Panc1 (cell line): ENCODE measurements around the gene ZDHHC20. TPM values are rescaled to one million over a fixed set of nuclear protein-coding genes. Genes with fewer than 3 reads are reported as not detected.

Experiments used
- ATAC-seq: fragments of 200-7000 bp; cut with Tn5 transposase; 2 replicates; pipeline ENCODE4 v1.9.1; 2020; ENCODE audit warnings: mild to moderate bottlenecking, moderate library complexity
- BruUV-seq: library from RNA; stranded (reverse); fragments of 400-500 nt; replicated peaks from 2 replicates; lab custom pipeline; 2021; lab: Mats Ljungman, UMichigan
- CTCF ChIA-PET: fragments of 300-600 bp; sonication (Branson Sonifier 250); formaldehyde crosslinking; loops from one replicate; lab custom pipeline; 2022; ENCODE audit warnings: antibody characterized with exemption; lab: Charles Lee
- POLR2A ChIA-PET: fragments of 300-600 bp; sonication (Branson Sonifier 250); formaldehyde crosslinking; loops from one replicate; lab custom pipeline; 2022; ENCODE audit warnings: antibody characterized with exemption; lab: Charles Lee
- DNase-seq: peaks from one replicate; pipeline ENCODE4 v3.0.0-alpha.2; 2010; ENCODE audit warnings: low read depth, low spot score
- H3K27ac ChIP-seq: 2 replicates; pipeline ENCODE4 v1.5.1; 2011; ENCODE audit warnings: mild to moderate bottlenecking, low read length, inconsistent platforms
- H3K27me3 ChIP-seq: fragments of 200-500 bp; sonication (Bioruptor generic); 2 replicates; pipeline ENCODE4 v1.6.0; 2014; ENCODE audit warnings: low read length, inconsistent platforms; ENCODE audit not compliant: control insufficient read depth, insufficient read depth
- H3K36me3 ChIP-seq: fragments of 200-500 bp; sonication (Bioruptor generic); 2 replicates; pipeline ENCODE4 v1.5.1; 2014; ENCODE audit warnings: inconsistent platforms, mild to moderate bottlenecking, low read length, moderate library complexity; ENCODE audit not compliant: control insufficient read depth, insufficient read depth
- H3K4me1 ChIP-seq: 2 replicates; pipeline ENCODE4 v1.5.1; 2011; ENCODE audit warnings: inconsistent platforms, mild to moderate bottlenecking, low read length, moderate library complexity; ENCODE audit not compliant: control insufficient read depth, insufficient read depth
- H3K4me3 ChIP-seq, 2 experiments: 2 replicates each; pipeline ENCODE4 v1.5.1; 2011 to 2012; ENCODE audit warnings: low read depth in 2 of 2, low read length in 2 of 2, mild to moderate bottlenecking in 2 of 2, inconsistent platforms in 1 of 2, moderate library complexity in 1 of 2
- H3K9me3 ChIP-seq: fragments of 200-500 bp; sonication (Bioruptor generic); 2 replicates; pipeline ENCODE4 v1.5.1; 2014; ENCODE audit warnings: low read depth, mild to moderate bottlenecking, inconsistent platforms, low read length, moderate library complexity; ENCODE audit not compliant: control insufficient read depth, insufficient read depth
- POLR2AphosphoS5 ChIP-seq: IDR thresholded peaks from 2 replicates; pipeline ENCODE4 v1.6.1; 2012; ENCODE audit warnings: mild to moderate bottlenecking, low read depth, low read length, moderate library complexity
- SIN3A ChIP-seq: IDR thresholded peaks from 2 replicates; pipeline ENCODE4 v1.6.1; 2012; ENCODE audit warnings: low read depth, mild to moderate bottlenecking, low read length, moderate library complexity, borderline replicate concordance; ENCODE audit not compliant: insufficient read depth
- TCF7L2 ChIP-seq: IDR thresholded peaks from 2 replicates; pipeline ENCODE4 v1.6.1; 2011; ENCODE audit warnings: mild to moderate bottlenecking, low read depth, low read length, inconsistent platforms
- in situ Hi-C: cut with HindIII; loops from 2 replicates; pipeline ENCODE4 v1.10.0; 2016; ENCODE audit warnings: low sequenced_read_pairs, low pct_unique_long_range_greater_than_20kb
- intact Hi-C: fragments of 100-400 bp; cut with micrococcal nuclease; formaldehyde crosslinking; loops from one replicate; pipeline ENCODE4 v1.10.0; 2022; ENCODE audit not compliant: unreplicated experiment
- total RNA-seq: library from RNA; stranded (reverse); gene quantifications from one replicate; pipeline ENCODE4 v1.2.1, GENCODE V29; 2021; ENCODE audit not compliant: unreplicated experiment
- TF ChIP-seq, protein P1 (sequence below), 2 experiments: IDR thresholded peaks; 2 replicates each; pipeline ENCODE4 v1.6.1; 2011 to 2012; ENCODE audit warnings: low read depth in 2 of 2, control low read depth in 1 of 2, low read length in 1 of 2, mild to moderate bottlenecking in 1 of 2, moderate library complexity in 1 of 2; ENCODE audit not compliant: insufficient read depth in 1 of 2
- TF ChIP-seq, protein P2 (sequence below): fragments of 450-650 bp; IDR thresholded peaks from 2 replicates; pipeline ENCODE4 v1.5.1; 2017; ENCODE audit warnings: mild to moderate bottlenecking

Gene ZDHHC20
- total RNA-seq, 1 experiment from 2014 or later: 38.7 TPM

GRCh38 chr13:21405309-21405708, 53.8 kb downstream of the ZDHHC20 start:
- H3K9me3 ChIP-seq: no peaks in the 10 kb centered on the region
- in situ Hi-C loops: no loop called here
- no TSS peak for BruUV-seq
- peaks cover 6% of the 10 kb centered on the region; the same call in 1 of the 2 replicates for H3K4me1 ChIP-seq
- no peak overlapping the region for H3K27ac ChIP-seq
- DNase-seq: no peak
- no peak for TF ChIP-seq POLR2AphosphoS5
- TF ChIP-seq, protein P1, sequence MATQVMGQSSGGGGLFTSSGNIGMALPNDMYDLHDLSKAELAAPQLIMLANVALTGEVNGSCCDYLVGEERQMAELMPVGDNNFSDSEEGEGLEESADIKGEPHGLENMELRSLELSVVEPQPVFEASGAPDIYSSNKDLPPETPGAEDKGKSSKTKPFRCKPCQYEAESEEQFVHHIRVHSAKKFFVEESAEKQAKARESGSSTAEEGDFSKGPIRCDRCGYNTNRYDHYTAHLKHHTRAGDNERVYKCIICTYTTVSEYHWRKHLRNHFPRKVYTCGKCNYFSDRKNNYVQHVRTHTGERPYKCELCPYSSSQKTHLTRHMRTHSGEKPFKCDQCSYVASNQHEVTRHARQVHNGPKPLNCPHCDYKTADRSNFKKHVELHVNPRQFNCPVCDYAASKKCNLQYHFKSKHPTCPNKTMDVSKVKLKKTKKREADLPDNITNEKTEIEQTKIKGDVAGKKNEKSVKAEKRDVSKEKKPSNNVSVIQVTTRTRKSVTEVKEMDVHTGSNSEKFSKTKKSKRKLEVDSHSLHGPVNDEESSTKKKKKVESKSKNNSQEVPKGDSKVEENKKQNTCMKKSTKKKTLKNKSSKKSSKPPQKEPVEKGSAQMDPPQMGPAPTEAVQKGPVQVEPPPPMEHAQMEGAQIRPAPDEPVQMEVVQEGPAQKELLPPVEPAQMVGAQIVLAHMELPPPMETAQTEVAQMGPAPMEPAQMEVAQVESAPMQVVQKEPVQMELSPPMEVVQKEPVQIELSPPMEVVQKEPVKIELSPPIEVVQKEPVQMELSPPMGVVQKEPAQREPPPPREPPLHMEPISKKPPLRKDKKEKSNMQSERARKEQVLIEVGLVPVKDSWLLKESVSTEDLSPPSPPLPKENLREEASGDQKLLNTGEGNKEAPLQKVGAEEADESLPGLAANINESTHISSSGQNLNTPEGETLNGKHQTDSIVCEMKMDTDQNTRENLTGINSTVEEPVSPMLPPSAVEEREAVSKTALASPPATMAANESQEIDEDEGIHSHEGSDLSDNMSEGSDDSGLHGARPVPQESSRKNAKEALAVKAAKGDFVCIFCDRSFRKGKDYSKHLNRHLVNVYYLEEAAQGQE (IDR thresholded peaks at IDR 0.05; ENCODE audit: insufficient read depth in 1 of 2, low read depth in 2 of 2, low read length in 1 of 2): no peak
- TF ChIP-seq TCF7L2: no peak
- no peak for TF ChIP-seq SIN3A
- TF ChIP-seq, protein P2, sequence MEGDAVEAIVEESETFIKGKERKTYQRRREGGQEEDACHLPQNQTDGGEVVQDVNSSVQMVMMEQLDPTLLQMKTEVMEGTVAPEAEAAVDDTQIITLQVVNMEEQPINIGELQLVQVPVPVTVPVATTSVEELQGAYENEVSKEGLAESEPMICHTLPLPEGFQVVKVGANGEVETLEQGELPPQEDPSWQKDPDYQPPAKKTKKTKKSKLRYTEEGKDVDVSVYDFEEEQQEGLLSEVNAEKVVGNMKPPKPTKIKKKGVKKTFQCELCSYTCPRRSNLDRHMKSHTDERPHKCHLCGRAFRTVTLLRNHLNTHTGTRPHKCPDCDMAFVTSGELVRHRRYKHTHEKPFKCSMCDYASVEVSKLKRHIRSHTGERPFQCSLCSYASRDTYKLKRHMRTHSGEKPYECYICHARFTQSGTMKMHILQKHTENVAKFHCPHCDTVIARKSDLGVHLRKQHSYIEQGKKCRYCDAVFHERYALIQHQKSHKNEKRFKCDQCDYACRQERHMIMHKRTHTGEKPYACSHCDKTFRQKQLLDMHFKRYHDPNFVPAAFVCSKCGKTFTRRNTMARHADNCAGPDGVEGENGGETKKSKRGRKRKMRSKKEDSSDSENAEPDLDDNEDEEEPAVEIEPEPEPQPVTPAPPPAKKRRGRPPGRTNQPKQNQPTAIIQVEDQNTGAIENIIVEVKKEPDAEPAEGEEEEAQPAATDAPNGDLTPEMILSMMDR: no peak
- H3K27me3 ChIP-seq: no peaks in the 10 kb centered on the region
- intact Hi-C loops: no loop called here
- no peak for ATAC-seq
- H3K36me3 ChIP-seq: no peaks in the 10 kb centered on the region
- POLR2A ChIA-PET: no interaction called here
- CTCF ChIA-PET: no interaction called here
- no peak overlapping the region for H3K4me3 ChIP-seq

GRCh38 chr13:21402586-21403307, 56.4 kb downstream of the ZDHHC20 start:
- POLR2A ChIA-PET: no interaction called here
- CTCF ChIA-PET: no interaction called here
- no TSS peak for BruUV-seq

More at GRCh38 chr13:21402586-21403307, 56.4 kb downstream of the ZDHHC20 start:
- no peaks in the 10 kb centered on the region for H3K36me3 ChIP-seq
- H3K27ac ChIP-seq: no peak overlapping the region
- no peaks in the 10 kb centered on the region for H3K27me3 ChIP-seq
- TF ChIP-seq, protein P1 (IDR thresholded peaks at IDR 0.05; ENCODE audit: insufficient read depth in 1 of 2, low read depth in 2 of 2, low read length in 1 of 2): no peak
- TF ChIP-seq SIN3A: no peak
- TF ChIP-seq, protein P2: no peak
- TF ChIP-seq POLR2AphosphoS5: no peak
- TF ChIP-seq TCF7L2: no peak
- ATAC-seq (no peak), DNase-seq (no peak)
- no peaks in the 10 kb centered on the region for H3K9me3 ChIP-seq
- H3K4me3 ChIP-seq: no peak overlapping the region
- H3K4me1 ChIP-seq: peaks cover 6% of the 10 kb centered on the region; the same call in 1 of the 2 replicates
- intact Hi-C loops (no loop called here), in situ Hi-C loops (no loop called here)
